Measurements from ENCODE around the gene AQP4. TPM values are rescaled to one million over a fixed set of nuclear protein-coding genes. Genes with fewer than 3 reads are reported as not detected.

AQP4 gene
- total RNA-seq, 3 donors from 2014 or later (not counting 1 experiment from before 2014, with no cell fraction given), result not detected

DNA sequence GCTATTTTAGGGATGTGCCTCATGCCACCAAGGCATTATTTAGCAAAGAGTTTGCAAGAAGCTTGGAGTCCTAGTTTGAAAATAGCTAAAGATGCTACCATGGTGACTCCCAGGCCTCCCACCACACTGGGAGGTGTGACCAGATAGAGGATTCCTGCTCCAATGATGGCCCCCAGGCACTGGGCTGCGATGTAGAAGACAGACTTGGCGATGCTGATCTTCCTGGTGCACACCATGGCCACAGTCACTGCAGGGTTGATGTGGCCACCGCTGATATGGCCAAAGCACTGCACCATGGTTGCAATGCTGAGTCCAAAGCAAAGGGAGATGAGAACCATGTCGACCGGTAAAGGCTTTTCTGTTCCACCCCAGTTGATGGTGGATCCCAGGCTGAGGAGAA lies 3.4 kb downstream of the AQP4 start:
- Mint-ChIP-seq H3K4me1 (no peaks in the 10 kb centered on the region), H3K4me3 (no peak overlapping the region), H3K36me3 (no peaks in the 10 kb centered on the region), H3K9me3 (peaks cover 0 to 2% of the 10 kb centered on the region in 2 donors), H3K27me3 (ENCODE audit: low read depth in 2 of 2) (peaks cover 9 to 13% of the 10 kb centered on the region in 2 donors), H3K27ac (no peak overlapping the region)
- intact Hi-C loops (cut with micrococcal nuclease), result loop anchor here (10.0 kb wide), 1 partner anchor 57 kb away; no protein-coding TSS in a partner anchor
- H3K4me1 ChIP-seq (ENCODE audit: control insufficient read depth, insufficient read depth, low read length), result no peaks in the 10 kb centered on the region
- DNase-seq (no peak), ATAC-seq (no peak)
- no peaks in the 10 kb centered on the region for H3K27me3 ChIP-seq (ENCODE audit: control insufficient read depth, insufficient read depth, low read length)
- no peak overlapping the region for H3K27ac ChIP-seq (ENCODE audit: low read length)
- H3K9me3 ChIP-seq (ENCODE audit: control insufficient read depth, insufficient read depth, low read length), result no peaks in the 10 kb centered on the region
- H3K4me3 ChIP-seq (ENCODE audit: low read length), result no peak overlapping the region
- H3K36me3 ChIP-seq (ENCODE audit: control insufficient read depth, insufficient read depth, low read length), result no peaks in the 10 kb centered on the region
- WGBS (ENCODE audit: insufficient coverage), result 90% methylated on average over 5 of the region's 5 CpGs
- TF ChIP-seq CTCF (IDR thresholded peaks at IDR 0.05), result no peak

GRCh38 chr18:26854292-26854881 lies 11.1 kb downstream of the AQP4 start:
- WGBS (ENCODE audit: insufficient coverage), result 83% methylated on average over 10 of the region's 10 CpGs
- Mint-ChIP-seq H3K36me3 (no peaks in the 10 kb centered on the region), H3K27ac (no peak overlapping the region), H3K4me3 (no peak overlapping the region), H3K4me1 (no peaks in the 10 kb centered on the region), H3K27me3 (ENCODE audit: low read depth in 2 of 2) (no peaks in the 10 kb centered on the region), H3K9me3 (peaks cover 5% of the 10 kb centered on the region in 2 donors)
- Histone ChIP-seq H3K9me3 (ENCODE audit: control insufficient read depth, insufficient read depth, low read length) (no peaks in the 10 kb centered on the region), H3K27me3 (ENCODE audit: control insufficient read depth, insufficient read depth, low read length) (no peaks in the 10 kb centered on the region), H3K27ac (ENCODE audit: low read length) (no peak overlapping the region), H3K4me3 (ENCODE audit: low read length) (no peak overlapping the region), H3K36me3 (ENCODE audit: control insufficient read depth, insufficient read depth, low read length) (no peaks in the 10 kb centered on the region), H3K4me1 (ENCODE audit: control insufficient read depth, insufficient read depth, low read length) (no peaks in the 10 kb centered on the region)
- intact Hi-C loops (cut with micrococcal nuclease), result no loop called here
- DNase-seq (no peak), ATAC-seq (peak in 1 of 3 donors; percentile 35)
- no peak for TF ChIP-seq CTCF (IDR thresholded peaks at IDR 0.05)

GRCh38 chr18:26853401-26853800 lies 12.1 kb downstream of the AQP4 start:
- H3K27ac ChIP-seq (ENCODE audit: low read length), result no peak overlapping the region
- Mint-ChIP-seq H3K4me3 (no peak overlapping the region), H3K4me1 (no peaks in the 10 kb centered on the region), H3K36me3 (no peaks in the 10 kb centered on the region), H3K9me3 (peaks cover 5% of the 10 kb centered on the region in 2 donors), H3K27me3 (ENCODE audit: low read depth in 2 of 2) (no peaks in the 10 kb centered on the region), H3K27ac (no peak overlapping the region)
- no peaks in the 10 kb centered on the region for H3K27me3 ChIP-seq (ENCODE audit: control insufficient read depth, insufficient read depth, low read length)
- H3K36me3 ChIP-seq (ENCODE audit: control insufficient read depth, insufficient read depth, low read length), result no peaks in the 10 kb centered on the region
- TF ChIP-seq CTCF (IDR thresholded peaks at IDR 0.05), result no peak
- no peaks in the 10 kb centered on the region for H3K4me1 ChIP-seq (ENCODE audit: control insufficient read depth, insufficient read depth, low read length)
- no peak overlapping the region for H3K4me3 ChIP-seq (ENCODE audit: low read length)
- no peaks in the 10 kb centered on the region for H3K9me3 ChIP-seq (ENCODE audit: control insufficient read depth, insufficient read depth, low read length)
- intact Hi-C loops (cut with micrococcal nuclease), result no loop called here
- DNase-seq (no peak), ATAC-seq (no peak)
- WGBS (ENCODE audit: insufficient coverage), result 92% methylated on average over 2 of the region's 2 CpGs

GRCh38 chr18:26843760-26844159 lies 21.7 kb downstream of the AQP4 start:
- no peak overlapping the region for H3K27ac Mint-ChIP-seq
- peaks cover 8 to 9% of the 10 kb centered on the region in 2 donors for H3K9me3 Mint-ChIP-seq
- ATAC-seq (no peak), DNase-seq (no peak)
- Histone ChIP-seq H3K4me1 (ENCODE audit: control insufficient read depth, insufficient read depth, low read length) (no peaks in the 10 kb centered on the region), H3K9me3 (ENCODE audit: control insufficient read depth, insufficient read depth, low read length) (peaks cover 4% of the 10 kb centered on the region), H3K27ac (ENCODE audit: low read length) (no peak overlapping the region), H3K27me3 (ENCODE audit: control insufficient read depth, insufficient read depth, low read length) (no peaks in the 10 kb centered on the region), H3K4me3 (ENCODE audit: low read length) (no peak overlapping the region), H3K36me3 (ENCODE audit: control insufficient read depth, insufficient read depth, low read length) (no peaks in the 10 kb centered on the region)
- H3K4me3 Mint-ChIP-seq, result no peak overlapping the region
- no peaks in the 10 kb centered on the region for H3K4me1 Mint-ChIP-seq
- no peaks in the 10 kb centered on the region for H3K27me3 Mint-ChIP-seq (ENCODE audit: low read depth in 2 of 2)
- intact Hi-C loops (cut with micrococcal nuclease), result no loop called here
- H3K36me3 Mint-ChIP-seq, result no peaks in the 10 kb centered on the region
- TF ChIP-seq CTCF (IDR thresholded peaks at IDR 0.05), result no peak
- WGBS (ENCODE audit: insufficient coverage), result 92% methylated on average over 1 of the region's 1 CpG
